Uterus (tissue), 4 donors: ENCODE measurements around the gene VAV3. TPM values are rescaled to one million over a fixed set of nuclear protein-coding genes. Genes with fewer than 3 reads are reported as not detected.

Source experiments
- DNase-seq, 2 donors: peaks; one replicate each; pipeline ENCODE4 v3.0.0-alpha.2; 2019 to 2020
- H3K27ac ChIP-seq, 2 donors: fragments of 200-600 bp; sonication (generic); 1 replicate in 1 of 2; 2 replicates in 1 of 2; pipeline ENCODE4 v1.5.1; 2016 to 2018
- H3K27me3 ChIP-seq, 2 donors: fragments of 200-600 bp; sonication (generic); one replicate each; pipeline ENCODE4 v1.5.1; 2018 to 2019; ENCODE audit warnings: control low read depth in 1 of 2
- H3K36me3 ChIP-seq, 2 donors: fragments of 200-600 bp; sonication (generic); one replicate each; pipeline ENCODE4 v1.5.1; 2019; ENCODE audit warnings: control low read depth in 1 of 2
- H3K4me1 ChIP-seq, 2 donors: fragments of 200-600 bp; sonication (generic); one replicate each; pipeline ENCODE4 v1.5.1; 2018 to 2019; ENCODE audit warnings: control low read depth in 1 of 2
- H3K4me3 ChIP-seq, 2 donors: fragments of 200-600 bp; sonication (generic); 1 replicate in 1 of 2; 2 replicates in 1 of 2; pipeline ENCODE4 v1.5.1; 2018 to 2019; ENCODE audit warnings: mild to moderate bottlenecking in 1 of 2
- H3K9me3 ChIP-seq, 2 donors: fragments of 200-600 bp; sonication (generic); one replicate each; pipeline ENCODE4 v1.5.1; 2019; ENCODE audit warnings: control low read depth in 1 of 2
- POLR2A ChIP-seq, 2 donors: fragments of 450-650 bp; IDR thresholded peaks; one replicate each; pipeline ENCODE4 v1.6.1; 2016; ENCODE audit warnings: antibody characterized with exemption in 2 of 2, mild to moderate bottlenecking in 1 of 2, moderate library complexity in 1 of 2
- intact Hi-C: fragments of 100-400 bp; cut with DNase I; formaldehyde crosslinking; loops from one replicate; pipeline ENCODE4 v1.15.1; 2023; ENCODE audit warnings: low total_unique reads
- total RNA-seq, 4 donors: library from RNA; depleted of rRNA in 3 of 4; stranded (reverse); fragments of >200 nt in 3 of 4; gene quantifications; one replicate each; pipeline versions ENCODE4 v1.1.0 to v1.2.4, GENCODE V29; 2014 to 2023
- TF ChIP-seq, protein P1 (sequence below), 4 experiments: fragments of 200-600 bp in 2 of 4; fragments of 450-650 bp in 2 of 4; sonication (generic) in 2 of 4; IDR thresholded peaks; one replicate each; pipeline ENCODE4 v1.5.1; 2016 to 2019; ENCODE audit warnings: antibody characterized with exemption in 4 of 4, mild to moderate bottlenecking in 2 of 4, moderate library complexity in 1 of 4
- donor health status: DM: yes; HTN: yes; CAD: no.

The VAV3 gene
- total RNA-seq, 4 donors from 2014 or later, result 0.88 to 22.5 (median 8.6) TPM

DNA sequence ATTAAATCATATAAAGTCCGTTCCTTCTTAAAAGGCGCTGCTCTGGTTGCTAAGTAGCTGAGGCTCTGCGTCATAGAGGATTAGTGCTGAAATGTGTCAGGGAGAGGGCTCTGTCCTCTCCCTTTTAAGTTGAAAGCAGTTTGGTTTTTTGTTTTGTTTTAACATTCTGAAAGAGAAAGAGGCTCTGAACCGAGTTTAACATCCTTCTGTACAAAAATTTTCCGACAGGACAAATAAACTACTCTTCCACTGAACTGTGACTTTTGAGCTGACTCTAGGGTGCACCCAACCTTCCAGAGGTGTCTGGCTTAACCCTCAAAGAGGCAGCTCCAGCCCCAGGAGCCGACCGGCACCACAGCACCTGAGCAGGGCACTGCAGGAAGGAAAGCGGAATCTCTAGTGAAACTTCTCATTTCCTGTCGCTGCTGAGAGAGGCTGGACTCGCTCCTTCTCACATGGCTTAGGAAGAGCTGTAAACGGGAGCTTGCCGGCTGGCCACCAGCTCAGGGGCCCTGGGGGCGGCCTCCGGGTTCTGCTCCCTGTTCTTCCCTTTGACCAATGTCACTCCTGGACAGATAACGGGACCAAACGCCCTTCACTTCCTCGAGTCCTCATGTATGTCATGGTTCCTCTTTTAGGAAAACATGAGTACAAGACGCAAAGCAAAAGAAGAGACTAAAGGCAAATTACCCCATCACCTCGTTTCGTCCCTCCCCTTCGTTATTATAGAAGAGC, 1.2 kb downstream of the VAV3 start:
- intact Hi-C loops, result no loop called here
- Histone ChIP-seq H3K27me3 (no peaks in the 10 kb centered on the region), H3K4me3 (peak overlapping the region in 1 of 2 donors; percentile 3), H3K27ac (peak overlapping the region in 1 of 2 donors; percentile 54), H3K36me3 (no peaks in the 10 kb centered on the region), H3K9me3 (no peaks in the 10 kb centered on the region), H3K4me1 (no peaks in the 10 kb centered on the region)
- TF ChIP-seq, protein P1, sequence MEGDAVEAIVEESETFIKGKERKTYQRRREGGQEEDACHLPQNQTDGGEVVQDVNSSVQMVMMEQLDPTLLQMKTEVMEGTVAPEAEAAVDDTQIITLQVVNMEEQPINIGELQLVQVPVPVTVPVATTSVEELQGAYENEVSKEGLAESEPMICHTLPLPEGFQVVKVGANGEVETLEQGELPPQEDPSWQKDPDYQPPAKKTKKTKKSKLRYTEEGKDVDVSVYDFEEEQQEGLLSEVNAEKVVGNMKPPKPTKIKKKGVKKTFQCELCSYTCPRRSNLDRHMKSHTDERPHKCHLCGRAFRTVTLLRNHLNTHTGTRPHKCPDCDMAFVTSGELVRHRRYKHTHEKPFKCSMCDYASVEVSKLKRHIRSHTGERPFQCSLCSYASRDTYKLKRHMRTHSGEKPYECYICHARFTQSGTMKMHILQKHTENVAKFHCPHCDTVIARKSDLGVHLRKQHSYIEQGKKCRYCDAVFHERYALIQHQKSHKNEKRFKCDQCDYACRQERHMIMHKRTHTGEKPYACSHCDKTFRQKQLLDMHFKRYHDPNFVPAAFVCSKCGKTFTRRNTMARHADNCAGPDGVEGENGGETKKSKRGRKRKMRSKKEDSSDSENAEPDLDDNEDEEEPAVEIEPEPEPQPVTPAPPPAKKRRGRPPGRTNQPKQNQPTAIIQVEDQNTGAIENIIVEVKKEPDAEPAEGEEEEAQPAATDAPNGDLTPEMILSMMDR (IDR thresholded peaks at IDR 0.05), result no peak
- TF ChIP-seq POLR2A (IDR thresholded peaks at IDR 0.05), result no peak
- DNase-seq, result no peak

DNA sequence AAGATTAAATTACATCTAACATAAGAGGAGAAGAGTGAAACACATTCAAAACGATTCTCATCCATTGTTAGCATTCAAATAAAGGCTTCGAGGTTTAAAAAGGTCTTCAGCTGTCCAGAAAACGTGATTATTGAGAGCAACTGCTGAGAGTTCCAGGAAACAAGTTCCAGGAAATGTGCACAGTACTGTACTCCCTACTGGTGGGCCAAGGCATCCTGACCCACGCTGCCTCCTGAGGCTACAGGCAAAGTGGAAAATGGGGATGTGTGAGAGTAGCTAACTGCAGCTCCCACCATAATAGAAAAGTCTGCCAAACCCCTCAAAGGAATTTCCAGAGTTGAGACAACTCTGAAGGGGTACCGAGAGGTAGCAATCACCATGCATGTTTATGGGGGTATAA, 2.0 kb downstream of the VAV3 start:
- Histone ChIP-seq H3K9me3 (no peaks in the 10 kb centered on the region), H3K27ac (peak overlapping the region in 1 of 2 donors; percentile 54), H3K4me1 (no peaks in the 10 kb centered on the region), H3K36me3 (no peaks in the 10 kb centered on the region), H3K27me3 (no peaks in the 10 kb centered on the region), H3K4me3 (no peak overlapping the region)
- intact Hi-C loops, result no loop called here
- DNase-seq, result no peak
- TF ChIP-seq, protein P1 (IDR thresholded peaks at IDR 0.05), result no peak
- TF ChIP-seq POLR2A (IDR thresholded peaks at IDR 0.05), result no peak

DNA sequence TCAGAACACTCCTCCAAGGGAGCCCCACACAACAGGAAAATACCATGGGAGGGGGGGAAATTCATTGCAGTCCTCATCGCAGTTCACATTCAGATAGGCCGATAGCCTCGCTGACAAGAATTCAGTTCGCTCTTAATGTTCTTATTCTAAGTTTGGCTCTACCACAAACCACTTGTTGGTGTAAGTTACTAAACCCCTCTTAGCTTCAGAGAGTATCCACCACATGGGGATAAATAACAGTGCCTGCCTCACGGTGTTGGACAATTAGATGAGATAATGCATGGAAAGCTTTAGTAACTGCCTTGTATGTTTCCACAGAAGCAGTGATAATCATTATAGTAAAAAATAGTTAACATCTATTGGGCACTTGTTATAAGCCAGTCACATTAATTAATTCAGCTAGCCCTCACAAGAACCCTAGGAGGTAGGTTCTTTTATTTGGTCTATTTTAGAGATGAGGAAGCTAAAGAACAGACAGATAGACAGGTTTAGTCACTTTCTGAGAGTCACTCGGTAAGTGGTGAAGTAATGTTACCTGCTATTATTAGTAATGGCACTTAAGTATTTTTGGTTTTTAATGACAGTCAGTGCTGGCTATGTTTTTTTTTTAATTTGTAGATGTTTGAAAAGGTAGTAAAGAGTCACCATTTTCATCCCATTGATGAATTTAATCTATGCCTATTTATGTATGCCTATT, 10.1 kb downstream of the VAV3 start:
- Histone ChIP-seq H3K4me1 (no peaks in the 10 kb centered on the region), H3K27me3 (no peaks in the 10 kb centered on the region), H3K9me3 (no peaks in the 10 kb centered on the region), H3K36me3 (no peaks in the 10 kb centered on the region), H3K4me3 (no peak overlapping the region), H3K27ac (no peak overlapping the region)
- no peak for DNase-seq
- TF ChIP-seq, protein P1 (IDR thresholded peaks at IDR 0.05), result no peak
- TF ChIP-seq POLR2A (IDR thresholded peaks at IDR 0.05), result no peak
- intact Hi-C loops, result no loop called here

DNA sequence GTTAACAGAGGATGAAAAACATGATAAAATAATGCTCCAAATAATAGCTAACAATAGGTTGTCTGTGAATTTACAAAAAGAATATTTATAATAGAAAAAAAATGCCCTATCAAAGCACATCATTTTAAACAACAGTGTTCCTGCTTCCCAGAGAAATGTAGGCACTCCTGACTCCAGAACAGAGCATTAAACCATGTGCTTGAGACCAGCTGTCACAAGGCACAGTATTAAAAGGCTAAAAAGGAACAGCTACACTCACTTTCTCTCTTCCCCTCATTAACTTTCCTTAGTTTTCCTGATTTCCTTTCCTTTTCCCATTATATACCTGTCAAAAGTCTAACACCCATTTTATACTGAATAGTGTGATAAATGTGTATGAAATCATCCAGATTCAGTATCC, 10.9 kb downstream of the VAV3 start:
- DNase-seq, result no peak
- no peaks in the 10 kb centered on the region for H3K9me3 ChIP-seq
- H3K4me3 ChIP-seq, result no peak overlapping the region
- no peak overlapping the region for H3K27ac ChIP-seq
- no peak for TF ChIP-seq POLR2A (IDR thresholded peaks at IDR 0.05)
- TF ChIP-seq, protein P1 (IDR thresholded peaks at IDR 0.05), result no peak
- intact Hi-C loops, result no loop called here
- H3K4me1 ChIP-seq, result no peaks in the 10 kb centered on the region
- no peaks in the 10 kb centered on the region for H3K36me3 ChIP-seq
- H3K27me3 ChIP-seq, result no peaks in the 10 kb centered on the region

DNA sequence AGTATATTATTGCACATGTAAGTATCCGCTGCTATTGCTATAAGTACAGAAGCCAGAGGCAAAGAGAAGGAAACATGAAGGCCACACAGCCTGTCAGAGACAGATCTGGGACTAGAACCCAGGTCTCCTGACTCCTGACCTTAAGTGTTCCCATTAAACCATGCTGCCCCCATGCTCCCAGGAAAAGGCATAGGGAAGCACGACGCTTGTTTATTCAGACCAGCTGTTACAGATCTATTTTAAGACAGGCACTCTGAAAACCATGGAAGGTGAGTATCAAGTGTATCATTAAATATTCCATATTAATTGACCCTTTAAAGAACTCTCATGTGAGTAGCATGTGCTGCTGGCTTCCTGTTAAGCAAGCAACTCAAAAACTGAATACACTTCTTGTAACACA, 11.4 kb downstream of the VAV3 start:
- Histone ChIP-seq H3K27ac (no peak overlapping the region), H3K36me3 (no peaks in the 10 kb centered on the region), H3K4me1 (no peaks in the 10 kb centered on the region), H3K4me3 (no peak overlapping the region), H3K9me3 (no peaks in the 10 kb centered on the region), H3K27me3 (no peaks in the 10 kb centered on the region)
- intact Hi-C loops, result no loop called here
- DNase-seq, result no peak
- TF ChIP-seq POLR2A (IDR thresholded peaks at IDR 0.05), result no peak
- TF ChIP-seq, protein P1 (IDR thresholded peaks at IDR 0.05), result no peak
